NCI-H1694 (cell line): ENCODE results near the gene ODAD4.

Experiments
- DNase-seq: peaks from one replicate; lab custom pipeline; 2025; lab: John Stamatoyannopoulos, UW

The ODAD4 gene

GRCh38 chr17:41930009-41930832 is at the start of gene ODAD4:
Gene ODAD4 (plus strand): TSS chr17:41930617. CDS start chr17:41930724, 107 bp downstream.
- DNase-seq, result peak; percentile 95

- no peak for DNase-seq
Measured at GRCh38 chr17:41882756-41883155, 47.7 kb upstream of the ODAD4 start.

GRCh38 chr17:41885733-41886132 is 44.7 kb upstream of the ODAD4 start:
- DNase-seq, result no peak

- no peak for DNase-seq
Measured at GRCh38 chr17:41888332-41888965, 42.0 kb upstream of the ODAD4 start.

- no peak for DNase-seq
Measured at GRCh38 chr17:41891135-41892020, 39.0 kb upstream of the ODAD4 start.

GRCh38 chr17:41892021-41892376 is 38.4 kb upstream of the ODAD4 start:
- no peak for DNase-seq

GRCh38 chr17:41893384-41893783 is 37.0 kb upstream of the ODAD4 start:
- DNase-seq, result no peak

- DNase-seq, result no peak
Measured at GRCh38 chr17:41894791-41895331, 35.6 kb upstream of the ODAD4 start.

- no peak for DNase-seq
Measured at GRCh38 chr17:41895617-41896016, 34.8 kb upstream of the ODAD4 start.

- no peak for DNase-seq
Measured at GRCh38 chr17:41896726-41897125, 33.7 kb upstream of the ODAD4 start.

- DNase-seq, result no peak
Measured at GRCh38 chr17:41901646-41902045, 28.8 kb upstream of the ODAD4 start.

GRCh38 chr17:41904242-41904841 is 26.1 kb upstream of the ODAD4 start:
- no peak for DNase-seq

- no peak for DNase-seq
Measured at GRCh38 chr17:41905172-41905571, 25.2 kb upstream of the ODAD4 start.

GRCh38 chr17:41906465-41907184 is 23.8 kb upstream of the ODAD4 start:
- no peak for DNase-seq

GRCh38 chr17:41907185-41907556 is 23.2 kb upstream of the ODAD4 start:
- DNase-seq, result no peak

GRCh38 chr17:41907633-41908539 is 22.5 kb upstream of the ODAD4 start:
- no peak for DNase-seq

GRCh38 chr17:41909088-41909487 is 21.3 kb upstream of the ODAD4 start:
- DNase-seq, result no peak

GRCh38 chr17:41910701-41911391 is 19.6 kb upstream of the ODAD4 start:
- DNase-seq, result no peak

GRCh38 chr17:41912925-41913324 is 17.5 kb upstream of the ODAD4 start:
- DNase-seq, result no peak

GRCh38 chr17:41913798-41914197 is 16.6 kb upstream of the ODAD4 start:
- no peak for DNase-seq
